Measurements from ENCODE around the gene FIP1L1. TPM values are rescaled to one million over a fixed set of nuclear protein-coding genes. Genes with fewer than 3 reads are reported as not detected.

FIP1L1 gene
- total RNA-seq, 4 donors from 2014 or later, result 31.5 to 62.7 (median 45.3) TPM

DNA sequence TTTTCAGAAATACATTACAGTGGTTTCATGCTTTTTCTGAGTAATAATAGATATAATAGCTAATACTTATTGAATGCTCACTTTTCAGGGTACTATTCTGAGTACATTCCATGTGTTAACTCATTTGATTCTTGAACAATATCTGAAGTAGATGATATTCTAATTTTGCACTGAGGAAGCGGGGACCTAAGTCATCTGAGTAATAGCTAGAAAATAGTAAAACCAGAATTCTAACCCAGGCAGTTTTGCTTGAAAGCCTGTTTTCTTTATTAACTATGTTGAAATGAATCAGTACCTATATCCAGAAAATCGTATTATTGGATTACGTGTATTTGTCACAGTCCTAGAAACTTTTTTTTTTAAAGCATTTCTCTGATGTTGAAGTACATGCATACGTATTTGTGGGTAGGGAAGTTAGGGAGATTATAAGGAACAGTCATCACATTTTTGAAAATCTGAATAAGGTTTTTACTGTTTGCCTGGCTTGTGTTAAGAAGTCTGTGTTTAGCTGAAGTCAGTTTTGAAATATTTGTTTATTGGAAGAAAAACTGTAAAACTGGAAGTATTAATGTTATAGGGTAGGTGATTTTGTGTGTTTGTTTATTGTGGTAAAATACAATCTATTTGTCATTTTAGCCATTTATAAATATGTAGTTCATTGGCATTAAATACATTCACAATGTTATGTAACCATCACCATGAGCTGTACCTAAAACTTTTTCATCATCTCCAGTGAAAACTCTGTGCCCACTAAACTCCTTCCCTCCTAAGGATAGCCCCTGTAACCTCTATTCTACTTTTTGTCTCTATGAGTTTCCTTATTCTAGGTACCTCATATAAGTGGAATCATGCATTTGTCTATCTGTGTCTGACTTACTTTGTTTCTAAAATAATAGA, 55.3 kb downstream of the FIP1L1 start:
- H3K27ac ChIP-seq, result no peak overlapping the region
- TF ChIP-seq, protein P1, sequence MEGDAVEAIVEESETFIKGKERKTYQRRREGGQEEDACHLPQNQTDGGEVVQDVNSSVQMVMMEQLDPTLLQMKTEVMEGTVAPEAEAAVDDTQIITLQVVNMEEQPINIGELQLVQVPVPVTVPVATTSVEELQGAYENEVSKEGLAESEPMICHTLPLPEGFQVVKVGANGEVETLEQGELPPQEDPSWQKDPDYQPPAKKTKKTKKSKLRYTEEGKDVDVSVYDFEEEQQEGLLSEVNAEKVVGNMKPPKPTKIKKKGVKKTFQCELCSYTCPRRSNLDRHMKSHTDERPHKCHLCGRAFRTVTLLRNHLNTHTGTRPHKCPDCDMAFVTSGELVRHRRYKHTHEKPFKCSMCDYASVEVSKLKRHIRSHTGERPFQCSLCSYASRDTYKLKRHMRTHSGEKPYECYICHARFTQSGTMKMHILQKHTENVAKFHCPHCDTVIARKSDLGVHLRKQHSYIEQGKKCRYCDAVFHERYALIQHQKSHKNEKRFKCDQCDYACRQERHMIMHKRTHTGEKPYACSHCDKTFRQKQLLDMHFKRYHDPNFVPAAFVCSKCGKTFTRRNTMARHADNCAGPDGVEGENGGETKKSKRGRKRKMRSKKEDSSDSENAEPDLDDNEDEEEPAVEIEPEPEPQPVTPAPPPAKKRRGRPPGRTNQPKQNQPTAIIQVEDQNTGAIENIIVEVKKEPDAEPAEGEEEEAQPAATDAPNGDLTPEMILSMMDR (IDR thresholded peaks at IDR 0.05), result no peak
- TF ChIP-seq POLR2A (IDR thresholded peaks at IDR 0.05), result no peak
- DNase-seq, result no peak
- H3K4me1 ChIP-seq, result no peaks in the 10 kb centered on the region
- H3K9me3 ChIP-seq, result no peaks in the 10 kb centered on the region
- H3K36me3 ChIP-seq, result peaks cover 0 to 47% (median 0%) of the 10 kb centered on the region in 3 donors
- no peak overlapping the region for H3K4me3 ChIP-seq
- H3K27me3 ChIP-seq, result no peaks in the 10 kb centered on the region

DNA sequence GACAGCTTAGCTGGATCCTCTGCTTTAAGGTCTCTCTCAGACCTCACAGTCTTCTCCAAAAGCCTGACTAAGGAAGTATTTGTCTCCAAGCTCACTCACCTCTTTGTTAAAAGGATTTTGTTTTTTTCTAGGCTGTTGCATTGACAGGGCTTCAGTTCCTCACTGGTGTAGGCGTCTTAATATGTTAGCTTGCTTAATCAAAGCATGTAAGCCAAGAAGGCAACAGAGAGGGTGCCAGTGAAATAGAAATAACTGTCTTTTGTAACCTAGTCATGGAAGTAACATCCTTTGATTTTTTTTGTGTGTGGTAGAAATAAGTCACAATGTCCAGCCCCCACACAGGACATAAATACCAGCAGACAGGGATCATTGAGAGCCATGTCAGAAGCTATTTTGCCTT, 58.8 kb downstream of the FIP1L1 start:
- no peak overlapping the region for H3K27ac ChIP-seq
- DNase-seq, result no peak
- H3K27me3 ChIP-seq, result no peaks in the 10 kb centered on the region
- H3K36me3 ChIP-seq, result peaks cover 0 to 27% (median 0%) of the 10 kb centered on the region in 3 donors
- TF ChIP-seq POLR2A (IDR thresholded peaks at IDR 0.05), result no peak
- TF ChIP-seq, protein P1 (IDR thresholded peaks at IDR 0.05), result no peak
- H3K4me3 ChIP-seq, result no peak overlapping the region
- no peaks in the 10 kb centered on the region for H3K4me1 ChIP-seq
- H3K9me3 ChIP-seq, result no peaks in the 10 kb centered on the region

DNA sequence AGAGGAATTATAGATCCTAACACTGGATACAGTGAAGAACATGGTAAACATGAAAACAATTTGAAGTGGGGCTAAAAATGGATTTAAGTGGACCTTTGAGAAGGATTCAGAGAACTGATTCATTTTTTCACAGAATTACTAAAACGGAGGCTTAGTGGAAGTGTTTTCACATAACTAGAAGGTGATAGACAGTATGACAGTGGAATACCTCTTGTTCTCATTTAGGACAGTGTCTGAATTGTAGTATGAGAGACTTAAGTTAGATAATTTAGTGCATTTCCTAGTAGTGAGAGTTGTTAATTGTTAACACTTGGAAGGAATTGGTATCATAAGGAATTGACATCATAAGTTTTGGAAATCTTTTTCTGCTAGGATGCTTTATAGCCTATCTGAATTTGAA, 64.1 kb downstream of the FIP1L1 start:
- Histone ChIP-seq H3K4me3 (no peak overlapping the region), H3K9me3 (no peaks in the 10 kb centered on the region), H3K27ac (no peak overlapping the region), H3K27me3 (no peaks in the 10 kb centered on the region), H3K4me1 (no peaks in the 10 kb centered on the region), H3K36me3 (peaks cover 0 to 53% (median 0%) of the 10 kb centered on the region in 3 donors)
- no peak for DNase-seq
- TF ChIP-seq, protein P1 (IDR thresholded peaks at IDR 0.05), result no peak
- no peak for TF ChIP-seq POLR2A (IDR thresholded peaks at IDR 0.05)

- H3K27ac ChIP-seq, result no peak overlapping the region
- DNase-seq, result no peak
- H3K4me1 ChIP-seq, result no peaks in the 10 kb centered on the region
- TF ChIP-seq, protein P1 (IDR thresholded peaks at IDR 0.05), result no peak
- no peak for TF ChIP-seq POLR2A (IDR thresholded peaks at IDR 0.05)
- H3K4me3 ChIP-seq, result no peak overlapping the region
- no peaks in the 10 kb centered on the region for H3K9me3 ChIP-seq
- H3K27me3 ChIP-seq, result no peaks in the 10 kb centered on the region
- H3K36me3 ChIP-seq, result peaks cover 0 to 50% (median 0%) of the 10 kb centered on the region in 3 donors
Measured at GRCh38 chr4:53444954-53445353, 67.5 kb downstream of the FIP1L1 start.

GRCh38 chr4:53450773-53451172, 73.3 kb downstream of the FIP1L1 start:
- no peak for TF ChIP-seq POLR2A (IDR thresholded peaks at IDR 0.05)
- TF ChIP-seq, protein P1 (IDR thresholded peaks at IDR 0.05), result no peak
- Histone ChIP-seq H3K27ac (no peak overlapping the region), H3K36me3 (peaks cover 0 to 45% (median 0%) of the 10 kb centered on the region in 3 donors)

More at GRCh38 chr4:53450773-53451172, 73.3 kb downstream of the FIP1L1 start:
- no peaks in the 10 kb centered on the region for H3K9me3 ChIP-seq
- DNase-seq, result no peak
- no peak overlapping the region for H3K4me3 ChIP-seq
- H3K4me1 ChIP-seq, result no peaks in the 10 kb centered on the region
- no peaks in the 10 kb centered on the region for H3K27me3 ChIP-seq
